Activated effector memory CD4-positive, alpha-beta T cell treated with Interleukin-2 at 50 U/mL for 16 hours (primary cell): ENCODE data around the gene GLCE.

Experiments
- DNase-seq: peaks from one replicate; pipeline ENCODE4 v3.0.0-alpha.2; 2020

GLCE gene

GRCh38 chr15:69210574-69210973 is 50.1 kb downstream of the GLCE start:
- no peak for DNase-seq

- no peak for DNase-seq
Measured at GRCh38 chr15:69213786-69214185, 53.4 kb downstream of the GLCE start.

- no peak for DNase-seq
Measured at GRCh38 chr15:69215314-69216035, 55.0 kb downstream of the GLCE start.

GRCh38 chr15:69217381-69217780 is 56.9 kb downstream of the GLCE start:
- DNase-seq = no peak

- DNase-seq = no peak
Measured at GRCh38 chr15:69219690-69220089, 59.3 kb downstream of the GLCE start.

- DNase-seq = no peak
Measured at GRCh38 chr15:69222002-69222474, 61.6 kb downstream of the GLCE start.

GRCh38 chr15:69223083-69223813 is 62.8 kb downstream of the GLCE start:
- no peak for DNase-seq

GRCh38 chr15:69224383-69224782 is 63.9 kb downstream of the GLCE start:
- DNase-seq = no peak

GRCh38 chr15:69225355-69226022 is 65.1 kb downstream of the GLCE start:
- no peak for DNase-seq

- DNase-seq = no peak
Measured at GRCh38 chr15:69226023-69226355, 65.6 kb downstream of the GLCE start.

- DNase-seq = no peak
Measured at GRCh38 chr15:69232144-69232543, 71.7 kb downstream of the GLCE start.

GRCh38 chr15:69232765-69233164 is 72.3 kb downstream of the GLCE start:
- DNase-seq = no peak

- DNase-seq = no peak
Measured at GRCh38 chr15:69234676-69235075, 74.2 kb downstream of the GLCE start.

- DNase-seq = no peak
Measured at GRCh38 chr15:69236505-69236904, 76.1 kb downstream of the GLCE start.

GRCh38 chr15:69237718-69238117 is 77.3 kb downstream of the GLCE start:
- DNase-seq = no peak

- no peak for DNase-seq
Measured at GRCh38 chr15:69244798-69245197, 84.4 kb downstream of the GLCE start.

- DNase-seq = no peak
Measured at GRCh38 chr15:69253156-69253555, 92.7 kb downstream of the GLCE start.

GRCh38 chr15:69265347-69265955 is 105.0 kb downstream of the GLCE start:
- DNase-seq = no peak

- DNase-seq = no peak
Measured at GRCh38 chr15:69271217-69271616, 110.8 kb downstream of the GLCE start.

GRCh38 chr15:69272139-69272538 is 111.7 kb downstream of the GLCE start:
- DNase-seq = no peak

GRCh38 chr15:69272891-69273290 is 112.5 kb downstream of the GLCE start:
- no peak for DNase-seq

GRCh38 chr15:69275074-69275670 is 114.7 kb downstream of the GLCE start:
- no peak for DNase-seq

GRCh38 chr15:69275933-69276560 is 115.6 kb downstream of the GLCE start:
- no peak for DNase-seq
